ENCODE data around the gene FAXDC2. TPM values are rescaled to one million over a fixed set of nuclear protein-coding genes. Genes with fewer than 3 reads are reported as not detected.

FAXDC2 gene
- polyA plus RNA-seq, 1 donor (not counting 4 experiments of a cell fraction or from before 2014, with no cell fraction given) = 4.6 TPM

- no peak overlapping the region for H3K27ac ChIP-seq (ENCODE audit: control insufficient read depth, insufficient read depth, low read length)
- DNase-seq (ENCODE audit: low read depth, low spot score) (no peak), FAIRE-seq (no peak)
- no peak overlapping the region for H3K4me3 ChIP-seq (ENCODE audit: control insufficient read depth in 2 of 3, extremely low read depth in 1 of 3, insufficient read depth in 2 of 3, low read depth in 1 of 3, low read length in 3 of 3)
- H3K9me1 ChIP-seq (ENCODE audit: control insufficient read depth, extremely low read depth, insufficient read depth, low read length) = peaks cover 7% of the 10 kb centered on the region
- no peak overlapping the region for H2AFZ ChIP-seq (ENCODE audit: control insufficient read depth, low read length)
- no peak overlapping the region for H3K4me2 ChIP-seq (ENCODE audit: control insufficient read depth, extremely low read depth, insufficient read depth, low read depth, low read length)
- no peaks in the 10 kb centered on the region for H3K9me3 ChIP-seq (ENCODE audit: control insufficient read depth, low read depth, low read length)
- H3K9ac ChIP-seq (ENCODE audit: control insufficient read depth, extremely low read depth, insufficient read depth, low read length) = no peak overlapping the region
- peaks cover 16% of the 10 kb centered on the region for H3K4me1 ChIP-seq (ENCODE audit: control insufficient read depth, extremely low read depth, insufficient read depth, low read length)
- TF ChIP-seq EZH2 (IDR thresholded peaks at IDR 0.05; ENCODE audit: low read length) = no peak
- TF ChIP-seq, protein P1, sequence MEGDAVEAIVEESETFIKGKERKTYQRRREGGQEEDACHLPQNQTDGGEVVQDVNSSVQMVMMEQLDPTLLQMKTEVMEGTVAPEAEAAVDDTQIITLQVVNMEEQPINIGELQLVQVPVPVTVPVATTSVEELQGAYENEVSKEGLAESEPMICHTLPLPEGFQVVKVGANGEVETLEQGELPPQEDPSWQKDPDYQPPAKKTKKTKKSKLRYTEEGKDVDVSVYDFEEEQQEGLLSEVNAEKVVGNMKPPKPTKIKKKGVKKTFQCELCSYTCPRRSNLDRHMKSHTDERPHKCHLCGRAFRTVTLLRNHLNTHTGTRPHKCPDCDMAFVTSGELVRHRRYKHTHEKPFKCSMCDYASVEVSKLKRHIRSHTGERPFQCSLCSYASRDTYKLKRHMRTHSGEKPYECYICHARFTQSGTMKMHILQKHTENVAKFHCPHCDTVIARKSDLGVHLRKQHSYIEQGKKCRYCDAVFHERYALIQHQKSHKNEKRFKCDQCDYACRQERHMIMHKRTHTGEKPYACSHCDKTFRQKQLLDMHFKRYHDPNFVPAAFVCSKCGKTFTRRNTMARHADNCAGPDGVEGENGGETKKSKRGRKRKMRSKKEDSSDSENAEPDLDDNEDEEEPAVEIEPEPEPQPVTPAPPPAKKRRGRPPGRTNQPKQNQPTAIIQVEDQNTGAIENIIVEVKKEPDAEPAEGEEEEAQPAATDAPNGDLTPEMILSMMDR (optimal IDR thresholded peaks at IDR 0.05 in 1 of 3, IDR thresholded peaks at IDR 0.05 in 1 of 3, conservative IDR thresholded peaks at IDR 0.05 in 1 of 3; ENCODE audit: extremely low read depth in 1 of 3, insufficient read depth in 2 of 3, low read length in 3 of 3) = no peak
- peaks cover 66% of the 10 kb centered on the region for H4K20me1 ChIP-seq (ENCODE audit: control insufficient read depth, extremely low read depth, insufficient read depth, low read length)
- dilution Hi-C loops (cut with MboI; ENCODE audit: extremely low pct_ligation_motif_present, low sequenced_read_pairs) = no loop called here
- peaks cover 5 to 11% of the 10 kb centered on the region in 2 experiments for H3K36me3 ChIP-seq (ENCODE audit: control insufficient read depth in 2 of 2, extremely low read depth in 1 of 2, insufficient read depth in 2 of 2, low read length in 2 of 2)
- H3K79me2 ChIP-seq (ENCODE audit: control insufficient read depth, insufficient read depth, low read length) = peaks cover 98% of the 10 kb centered on the region
- no peaks in the 10 kb centered on the region for H3K27me3 ChIP-seq (ENCODE audit: control insufficient read depth, extremely low read depth, insufficient read depth, low read length)
Observed at GRCh38 chr5:154778534-154778933, 71.9 kb downstream of the FAXDC2 start.

DNA sequence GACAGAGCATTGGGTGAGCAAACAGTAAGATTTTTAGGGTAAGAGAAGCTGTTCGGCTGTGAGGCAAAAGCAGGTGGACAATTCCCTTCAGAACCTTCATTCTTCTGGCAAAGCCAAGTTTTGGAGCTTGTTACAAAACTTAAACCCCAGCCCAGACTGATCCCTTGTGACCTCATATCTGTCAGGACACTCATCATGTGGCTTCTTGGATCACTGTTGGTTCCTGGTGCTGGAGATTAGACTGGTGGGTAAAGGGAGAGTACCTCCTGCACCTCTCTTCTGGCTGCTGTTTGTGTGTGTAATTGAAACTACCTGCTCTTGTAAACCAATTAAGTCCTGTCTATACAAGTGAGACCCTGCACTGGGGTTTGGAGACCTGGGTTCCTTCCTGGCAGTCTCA, 74.2 kb downstream of the FAXDC2 start:
- Histone ChIP-seq H3K4me3 (ENCODE audit: control insufficient read depth in 2 of 3, extremely low read depth in 1 of 3, insufficient read depth in 2 of 3, low read depth in 1 of 3, low read length in 3 of 3) (no peak overlapping the region), H3K4me2 (ENCODE audit: control insufficient read depth, extremely low read depth, insufficient read depth, low read depth, low read length) (no peak overlapping the region), H3K4me1 (ENCODE audit: control insufficient read depth, extremely low read depth, insufficient read depth, low read length) (peaks cover 20% of the 10 kb centered on the region), H3K9me1 (ENCODE audit: control insufficient read depth, extremely low read depth, insufficient read depth, low read length) (peaks cover 10% of the 10 kb centered on the region), H4K20me1 (ENCODE audit: control insufficient read depth, extremely low read depth, insufficient read depth, low read length) (peaks cover 62% of the 10 kb centered on the region), H3K79me2 (ENCODE audit: control insufficient read depth, insufficient read depth, low read length) (peaks cover 99% of the 10 kb centered on the region), H3K27me3 (ENCODE audit: control insufficient read depth, extremely low read depth, insufficient read depth, low read length) (no peaks in the 10 kb centered on the region), H3K9ac (ENCODE audit: control insufficient read depth, extremely low read depth, insufficient read depth, low read length) (no peak overlapping the region), H3K36me3 (ENCODE audit: control insufficient read depth in 2 of 2, extremely low read depth in 1 of 2, insufficient read depth in 2 of 2, low read length in 2 of 2) (peaks cover 2 to 15% of the 10 kb centered on the region in 2 experiments), H3K9me3 (ENCODE audit: control insufficient read depth, low read depth, low read length) (no peaks in the 10 kb centered on the region), H2AFZ (ENCODE audit: control insufficient read depth, low read length) (no peak overlapping the region), H3K27ac (ENCODE audit: control insufficient read depth, insufficient read depth, low read length) (no peak overlapping the region)
- dilution Hi-C loops (cut with MboI; ENCODE audit: extremely low pct_ligation_motif_present, low sequenced_read_pairs) = no loop called here
- DNase-seq (ENCODE audit: low read depth, low spot score) (no peak), FAIRE-seq (no peak)
- no peak for TF ChIP-seq EZH2 (IDR thresholded peaks at IDR 0.05; ENCODE audit: low read length)
- TF ChIP-seq, protein P1 (optimal IDR thresholded peaks at IDR 0.05 in 1 of 3, IDR thresholded peaks at IDR 0.05 in 1 of 3, conservative IDR thresholded peaks at IDR 0.05 in 1 of 3; ENCODE audit: extremely low read depth in 1 of 3, insufficient read depth in 2 of 3, low read length in 3 of 3) = no peak
